Measurements from ENCODE around the gene GMDS.

GMDS gene

GRCh38 chr6:1840491-1841121, 404.8 kb downstream of the GMDS start:
- Histone ChIP-seq H3K27me3 (no peaks in the 10 kb centered on the region), H3K4me3 (peak overlapping the region; percentile 23 to 33), H3K27ac (peak overlapping the region; percentile 72 to 73), H3K36me3 (no peaks in the 10 kb centered on the region), H3K4me1 (peaks cover 0 to 49% (median 24%) of the 10 kb centered on the region in 4 donors), H3K9me3 (no peaks in the 10 kb centered on the region)
- intact Hi-C loops (cut with DNase I; ENCODE audit: low total_unique reads) = no loop called here
- peak; percentile 59 to 70 for DNase-seq
- TF ChIP-seq, protein P1, sequence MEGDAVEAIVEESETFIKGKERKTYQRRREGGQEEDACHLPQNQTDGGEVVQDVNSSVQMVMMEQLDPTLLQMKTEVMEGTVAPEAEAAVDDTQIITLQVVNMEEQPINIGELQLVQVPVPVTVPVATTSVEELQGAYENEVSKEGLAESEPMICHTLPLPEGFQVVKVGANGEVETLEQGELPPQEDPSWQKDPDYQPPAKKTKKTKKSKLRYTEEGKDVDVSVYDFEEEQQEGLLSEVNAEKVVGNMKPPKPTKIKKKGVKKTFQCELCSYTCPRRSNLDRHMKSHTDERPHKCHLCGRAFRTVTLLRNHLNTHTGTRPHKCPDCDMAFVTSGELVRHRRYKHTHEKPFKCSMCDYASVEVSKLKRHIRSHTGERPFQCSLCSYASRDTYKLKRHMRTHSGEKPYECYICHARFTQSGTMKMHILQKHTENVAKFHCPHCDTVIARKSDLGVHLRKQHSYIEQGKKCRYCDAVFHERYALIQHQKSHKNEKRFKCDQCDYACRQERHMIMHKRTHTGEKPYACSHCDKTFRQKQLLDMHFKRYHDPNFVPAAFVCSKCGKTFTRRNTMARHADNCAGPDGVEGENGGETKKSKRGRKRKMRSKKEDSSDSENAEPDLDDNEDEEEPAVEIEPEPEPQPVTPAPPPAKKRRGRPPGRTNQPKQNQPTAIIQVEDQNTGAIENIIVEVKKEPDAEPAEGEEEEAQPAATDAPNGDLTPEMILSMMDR (IDR thresholded peaks at IDR 0.05) = no peak

DNA sequence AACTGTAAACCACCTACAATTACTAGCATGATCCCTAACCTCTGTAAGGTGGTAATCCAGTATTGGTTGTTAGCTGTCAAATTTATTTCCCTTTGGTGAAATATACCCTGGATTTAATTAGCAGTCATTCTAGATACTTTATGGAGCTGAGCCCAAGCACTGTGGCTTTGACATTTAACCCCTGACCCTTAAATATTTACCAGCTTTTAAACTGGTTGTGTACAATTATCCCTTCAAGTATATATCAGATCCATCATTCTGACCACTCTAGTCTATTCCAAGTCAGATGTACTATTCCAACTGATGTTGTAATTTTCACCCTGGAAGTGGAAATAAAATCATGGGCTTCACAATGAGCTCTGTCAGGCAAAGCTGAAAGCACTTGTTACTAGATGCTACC, 406.0 kb downstream of the GMDS start:
- H3K27me3 ChIP-seq = no peaks in the 10 kb centered on the region
- TF ChIP-seq, protein P1 (IDR thresholded peaks at IDR 0.05) = no peak
- intact Hi-C loops (cut with DNase I; ENCODE audit: low total_unique reads) = loop anchor here (10.0 kb wide), 1 partner anchor 55 kb away; no protein-coding TSS in a partner anchor
- peak overlapping the region; percentile 72 to 73 for H3K27ac ChIP-seq
- no peaks in the 10 kb centered on the region for H3K36me3 ChIP-seq
- no peak overlapping the region for H3K4me3 ChIP-seq
- peaks cover 0 to 49% (median 24%) of the 10 kb centered on the region in 4 donors for H3K4me1 ChIP-seq
- no peaks in the 10 kb centered on the region for H3K9me3 ChIP-seq
- DNase-seq = no peak

DNA sequence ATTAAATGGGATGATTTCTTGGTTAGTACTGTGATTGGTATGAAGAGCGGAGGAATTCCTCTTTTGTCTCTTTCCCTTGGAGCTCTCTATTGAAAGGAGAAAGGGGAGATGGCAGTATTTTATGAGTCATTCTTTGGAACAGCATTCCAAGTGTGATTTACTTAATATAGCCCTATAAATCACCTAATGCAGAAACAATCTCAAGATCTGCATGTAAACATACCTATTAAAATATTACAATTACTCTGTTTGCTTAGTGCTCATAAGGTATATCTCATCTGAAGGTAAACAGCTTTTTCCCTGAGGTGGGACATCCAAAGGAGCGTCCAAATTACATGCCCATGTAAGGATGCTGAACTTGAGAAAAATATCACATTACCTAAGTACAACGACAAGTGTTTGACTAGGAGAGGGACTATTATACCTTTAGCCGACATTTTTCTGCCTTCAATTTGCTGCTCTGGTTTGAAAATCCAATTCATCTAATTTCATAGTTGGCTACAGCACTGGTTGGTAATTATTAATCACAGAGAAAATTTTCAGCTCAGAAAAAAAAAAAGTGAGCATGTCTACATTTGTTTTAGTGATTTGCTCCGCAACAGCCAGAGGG, 406.7 kb downstream of the GMDS start:
- intact Hi-C loops (cut with DNase I; ENCODE audit: low total_unique reads) = loop anchor here (10.0 kb wide), 1 partner anchor 56 kb away; no protein-coding TSS in a partner anchor
- no peak overlapping the region for H3K4me3 ChIP-seq
- H3K27ac ChIP-seq = peak overlapping the region; percentile 72 to 73
- peaks cover 0 to 51% (median 24%) of the 10 kb centered on the region in 4 donors for H3K4me1 ChIP-seq
- no peaks in the 10 kb centered on the region for H3K9me3 ChIP-seq
- no peaks in the 10 kb centered on the region for H3K27me3 ChIP-seq
- no peak for DNase-seq
- TF ChIP-seq, protein P1 (IDR thresholded peaks at IDR 0.05) = no peak
- H3K36me3 ChIP-seq = no peaks in the 10 kb centered on the region

GRCh38 chr6:1837826-1838225, 407.6 kb downstream of the GMDS start:
- peaks cover 0 to 60% (median 24%) of the 10 kb centered on the region in 4 donors for H3K4me1 ChIP-seq
- H3K27ac ChIP-seq = peak overlapping the region in 1 of 2 donors; percentile 2
- TF ChIP-seq, protein P1 (IDR thresholded peaks at IDR 0.05) = no peak
- no peaks in the 10 kb centered on the region for H3K27me3 ChIP-seq
- H3K9me3 ChIP-seq = no peaks in the 10 kb centered on the region
- H3K36me3 ChIP-seq = no peaks in the 10 kb centered on the region
- intact Hi-C loops (cut with DNase I; ENCODE audit: low total_unique reads) = loop anchor here (10.0 kb wide), 1 partner anchor 57 kb away; no protein-coding TSS in a partner anchor
- H3K4me3 ChIP-seq = no peak overlapping the region
- DNase-seq = no peak

DNA sequence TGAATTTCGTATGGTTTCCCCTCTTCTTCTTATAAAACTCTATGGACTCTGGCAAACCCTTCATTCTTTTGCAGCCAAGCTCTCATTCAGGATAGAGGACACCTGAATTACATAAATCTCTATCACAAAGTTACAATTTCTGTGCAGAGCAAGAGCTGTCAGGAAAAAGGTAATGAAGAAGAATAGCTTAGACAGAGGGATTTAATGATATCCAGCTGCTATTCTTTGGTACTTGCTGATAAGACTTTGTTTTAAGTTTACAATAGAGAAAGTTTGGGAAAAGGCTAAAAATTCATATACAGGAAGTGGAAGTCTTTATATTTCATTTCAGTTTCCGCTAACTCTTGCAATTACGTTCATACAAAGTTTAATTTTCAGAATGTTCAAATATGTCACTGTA, 408.7 kb downstream of the GMDS start:
- Histone ChIP-seq H3K27me3 (no peaks in the 10 kb centered on the region), H3K36me3 (no peaks in the 10 kb centered on the region), H3K27ac (no peak overlapping the region), H3K4me3 (no peak overlapping the region), H3K4me1 (peaks cover 0 to 57% (median 27%) of the 10 kb centered on the region in 4 donors), H3K9me3 (no peaks in the 10 kb centered on the region)
- intact Hi-C loops (cut with DNase I; ENCODE audit: low total_unique reads) = loop anchor here (10.0 kb wide), 1 partner anchor 58 kb away; no protein-coding TSS in a partner anchor
- no peak for DNase-seq
- TF ChIP-seq, protein P1 (IDR thresholded peaks at IDR 0.05) = no peak

Measured in tibial artery (tissue), 4 donors.